Motor neuron (in vitro differentiated cells): ENCODE data around the gene RFC4. TPM values are rescaled to one million over a fixed set of nuclear protein-coding genes. Genes with fewer than 3 reads are reported as not detected.
A peak's percentile ranks its signal among the peaks of the same experiment; 100 is the strongest.

Source experiments
- ATAC-seq, 8 experiments: fragments of 200-7000 bp; cut with Tn5 transposase; replicated peaks in 6 of 8; 2 replicates each; pipeline ENCODE4 v1.8.0; 2021; ENCODE audit warnings: mild to moderate bottlenecking in 8 of 8, moderate library complexity in 8 of 8
- H3K27ac ChIP-seq, 2 donors: fragments of 250-450 bp; sonication (Bioruptor Pico); 2 replicates each; pipeline ENCODE4 v1.9.0; 2021; ENCODE audit warnings: antibody characterized with exemption in 2 of 2, mild to moderate bottlenecking in 2 of 2, moderate library complexity in 1 of 2
- H3K4me1 ChIP-seq, 2 donors: fragments of 250-450 bp; sonication (Bioruptor Pico); replicated peaks in 1 of 2; 2 replicates each; pipeline ENCODE4 v1.6.1; 2021; ENCODE audit warnings: antibody characterized with exemption in 2 of 2, mild to moderate bottlenecking in 2 of 2, moderate library complexity in 1 of 2
- H3K4me3 ChIP-seq, 5 donors: fragments of 250-450 bp; sonication (Bioruptor Pico); 2 replicates each; pipeline ENCODE4 v1.9.0; 2021; ENCODE audit warnings: antibody characterized with exemption in 5 of 5, mild to moderate bottlenecking in 5 of 5, moderate library complexity in 4 of 5
- WGBS, 10 experiments: fragments of 450-650 bp; shearing (Covaris generic); methylation state at CpG; one replicate each; pipeline ENCODE4 v1.0.0; 2022; 5-methylcytosine and 5-hydroxymethylcytosine counted together
- in situ Hi-C, 9 experiments: fragments of 400-800 bp; cut with MboI; loops; one replicate each; pipeline ENCODE4 v1.15.0; 2021; ENCODE audit warnings: low sequenced_read_pairs in 9 of 9, low pct_unique_long_range_greater_than_20kb in 2 of 9; ENCODE audit not compliant: unreplicated experiment in 9 of 9
- total RNA-seq, 8 experiments: library from RNA; unstranded; fragments of 300-600 nt; gene quantifications; 2 replicates each; pipeline versions ENCODE4 v1.2.3 to v1.2.4, GENCODE V29; 2022

The RFC4 gene
- total RNA-seq, 8 experiments from 2014 or later, result 8.7 to 69.0 (median 36.9) TPM

GRCh38 chr3:186754871-186755270 is 51.4 kb downstream of the RFC4 start:
- ATAC-seq, result no peak
- H3K27ac ChIP-seq, result no peak overlapping the region
- WGBS, 10 experiments, result 68 to 100% (median 83%) methylated on average over 2 to 5 of the region's 5 CpGs; no CpG with 5 or more reads in 3 of the 10 experiments
- in situ Hi-C loops, result no loop called here
- H3K4me3 ChIP-seq, result no peak overlapping the region
- H3K4me1 ChIP-seq, result no peaks in the 10 kb centered on the region

GRCh38 chr3:186754006-186754405 is 52.3 kb downstream of the RFC4 start:
- ATAC-seq, result no peak
- H3K27ac ChIP-seq, result no peak overlapping the region
- no peak overlapping the region for H3K4me3 ChIP-seq
- no peaks in the 10 kb centered on the region for H3K4me1 ChIP-seq
- in situ Hi-C loops, result no loop called here
- 67 to 100% (median 86%) methylated on average over 1 to 7 of the region's 7 CpGs; no CpG with 5 or more reads in 2 of the 10 experiments for WGBS, 10 experiments

GRCh38 chr3:186751480-186751879 is 54.8 kb downstream of the RFC4 start:
- WGBS, 10 experiments, result 0 to 100% (median 68%) methylated on average over 1 to 3 of the region's 3 CpGs; no CpG with 5 or more reads in 4 of the 10 experiments
- in situ Hi-C loops, result no loop called here
- H3K4me1 ChIP-seq, result no peaks in the 10 kb centered on the region
- H3K27ac ChIP-seq, result no peak overlapping the region
- H3K4me3 ChIP-seq, result no peak overlapping the region
- peak in 3 of 8 experiments; percentile 23 to 81 (median 57) for ATAC-seq

- in situ Hi-C loops, result no loop called here
- no peak overlapping the region for H3K27ac ChIP-seq
- no peak overlapping the region for H3K4me3 ChIP-seq
- ATAC-seq, result no peak
- WGBS, 10 experiments, result 50 to 100% (median 86%) methylated on average over 1 to 2 of the region's 2 CpGs; no CpG with 5 or more reads in 3 of the 10 experiments
- no peaks in the 10 kb centered on the region for H3K4me1 ChIP-seq
These were observed 56.0 kb downstream of the RFC4 start for GRCh38 chr3:186750316-186750715.

GRCh38 chr3:186746008-186746407 is 60.3 kb downstream of the RFC4 start:
- Histone ChIP-seq H3K27ac (no peak overlapping the region), H3K4me1 (no peaks in the 10 kb centered on the region), H3K4me3 (no peak overlapping the region)
- 11 to 70% (median 47%) methylated on average over 2 to 9 of the region's 10 CpGs; no CpG with 5 or more reads in 2 of the 10 experiments for WGBS, 10 experiments
- peak in 3 of 8 experiments; percentile 78 to 100 (median 99) for ATAC-seq
- in situ Hi-C loops, result no loop called here

GRCh38 chr3:186743666-186744065 is 62.6 kb downstream of the RFC4 start:
- H3K27ac ChIP-seq, result no peak overlapping the region
- WGBS, 10 experiments, result 32 to 100% (median 70%) methylated on average over 1 to 3 of the region's 3 CpGs; no CpG with 5 or more reads in 1 of the 10 experiments
- in situ Hi-C loops, result no loop called here
- no peak for ATAC-seq
- H3K4me3 ChIP-seq, result no peak overlapping the region
- H3K4me1 ChIP-seq, result no peaks in the 10 kb centered on the region

- H3K4me1 ChIP-seq, result no peaks in the 10 kb centered on the region
- ATAC-seq, result no peak
- WGBS, 10 experiments, result 38 to 95% (median 78%) methylated on average over 2 to 7 of the region's 7 CpGs
- H3K4me3 ChIP-seq, result no peak overlapping the region
- no peak overlapping the region for H3K27ac ChIP-seq
- in situ Hi-C loops, result no loop called here
These were observed 63.5 kb downstream of the RFC4 start for GRCh38 chr3:186742618-186743380.

Other genes starting within 250 kb of the RFC4 start
- 10 to 100 TPM in 6 of 8 experiments, 1 to 10 TPM in 2; 8.4 to 16.6 (median 12.6) TPM for gene TBCCD1, start 239.1 kb downstream of the RFC4 start, total RNA-seq
- gene DNAJB11, start 235.8 kb downstream of the RFC4 start, total RNA-seq, result 10 to 100 TPM; 45.3 to 94.0 (median 72.5) TPM
- gene AHSG, start 193.4 kb downstream of the RFC4 start, total RNA-seq, result under 1 TPM in 4 of 8 experiments, not detected in 4; 0.11 to 0.81 (median 0.25) TPM
- 1 to 10 TPM in 1 of 8 experiments, under 1 TPM in 2, not detected in 5; 0.14 to 1.1 (median 0.14) TPM for gene FETUB, start 166.1 kb downstream of the RFC4 start, total RNA-seq
- under 1 TPM in 5 of 8 experiments, not detected in 3; 0.10 to 0.57 (median 0.27) TPM for gene HRG, start 140.5 kb downstream of the RFC4 start, total RNA-seq
- under 1 TPM in 5 of 8 experiments, not detected in 3; 0.04 to 0.24 (median 0.10) TPM for gene KNG1, start 89.1 kb downstream of the RFC4 start, total RNA-seq
- gene EIF4A2, start 22.9 kb downstream of the RFC4 start, total RNA-seq, result 100 to 1,000 TPM; 454 to 797 (median 662) TPM
- under 1 TPM in 2 of 8 experiments, not detected in 6; 0.15 to 0.28 TPM for gene ADIPOQ, start 36.2 kb upstream of the RFC4 start, total RNA-seq
- 10 to 100 TPM in 6 of 8 experiments, 1 to 10 TPM in 1, under 1 TPM in 1; 0.71 to 32.9 (median 18.6) TPM for gene ST6GAL1, start 124.0 kb upstream of the RFC4 start, total RNA-seq